Mesenchymal stem cell (in vitro differentiated cells and primary cell): ENCODE results near the gene SSBP2.

ENCODE experiments used
- DNase-seq: peaks from one replicate; pipeline ENCODE4 v3.0.0-alpha.2; 2013
- H2AFZ ChIP-seq: one replicate; pipeline ENCODE4 v1.6.1; 2013; ENCODE audit warnings: low read depth, mild to moderate bottlenecking, control low read depth, inconsistent platforms, low read length, moderate library complexity
- H2AK5ac ChIP-seq: 2 replicates; pipeline ENCODE4 v1.6.1; 2013; ENCODE audit warnings: low read length, moderate library complexity, mild to moderate bottlenecking, inconsistent platforms; ENCODE audit not compliant: severe bottlenecking
- H2BK120ac ChIP-seq: one replicate; pipeline ENCODE4 v1.6.1; 2013; ENCODE audit warnings: low read depth, mild to moderate bottlenecking, inconsistent platforms, low read length, moderate library complexity
- H2BK12ac ChIP-seq, 2 experiments: one replicate each; pipeline ENCODE4 v1.6.1; 2013; ENCODE audit warnings: inconsistent platforms in 2 of 2, low read length in 2 of 2, mild to moderate bottlenecking in 2 of 2, moderate library complexity in 2 of 2, control low read depth in 1 of 2
- H2BK15ac ChIP-seq: one replicate; pipeline ENCODE4 v1.6.1; 2013; ENCODE audit warnings: mild to moderate bottlenecking, low read depth, inconsistent platforms; ENCODE audit not compliant: poor library complexity, severe bottlenecking
- H2BK5ac ChIP-seq: 2 replicates; pipeline ENCODE4 v1.6.1; 2013; ENCODE audit warnings: low read depth, mild to moderate bottlenecking, low read length, control low read depth, inconsistent platforms; ENCODE audit not compliant: poor library complexity, severe bottlenecking
- H3K14ac ChIP-seq, 2 experiments: one replicate each; pipeline ENCODE4 v1.6.1; 2013; ENCODE audit warnings: inconsistent platforms in 2 of 2, low read length in 2 of 2, control low read depth in 1 of 2, mild to moderate bottlenecking in 1 of 2, moderate library complexity in 1 of 2
- H3K18ac ChIP-seq, 2 experiments: one replicate each; pipeline ENCODE4 v1.6.1; 2013; ENCODE audit warnings: inconsistent platforms in 2 of 2, low read length in 2 of 2, control low read depth in 1 of 2, low read depth in 1 of 2, mild to moderate bottlenecking in 1 of 2
- H3K23ac ChIP-seq, 2 experiments: one replicate each; pipeline ENCODE4 v1.6.1; 2013; ENCODE audit warnings: inconsistent platforms in 2 of 2, low read length in 2 of 2, mild to moderate bottlenecking in 2 of 2, moderate library complexity in 2 of 2, control low read depth in 1 of 2
- H3K27ac ChIP-seq: 2 replicates; pipeline ENCODE4 v1.5.1; 2013; ENCODE audit warnings: mild to moderate bottlenecking, moderate library complexity, low read length, control low read depth, inconsistent platforms; ENCODE audit not compliant: poor library complexity, severe bottlenecking
- H3K27me3 ChIP-seq, 2 experiments: 2 replicates each; pipeline versions ENCODE4 v1.6.1 to v1.7.0; 2013; ENCODE audit warnings: low read length in 2 of 2, mild to moderate bottlenecking in 2 of 2, moderate library complexity in 2 of 2, control low read depth in 1 of 2, inconsistent platforms in 1 of 2; ENCODE audit not compliant: control insufficient read depth in 1 of 2, insufficient read depth in 1 of 2
- H3K36me3 ChIP-seq, 2 experiments: 2 replicates each; pipeline versions ENCODE4 v1.6.1 to v1.7.0; 2013; ENCODE audit warnings: low read length in 2 of 2, control low read depth in 1 of 2, inconsistent platforms in 1 of 2, low read depth in 1 of 2, mild to moderate bottlenecking in 1 of 2; ENCODE audit not compliant: insufficient read depth in 2 of 2, control insufficient read depth in 1 of 2
- H3K4ac ChIP-seq, 2 experiments: one replicate each; pipeline ENCODE4 v1.6.1; 2013; ENCODE audit warnings: inconsistent platforms in 2 of 2, low read length in 2 of 2, mild to moderate bottlenecking in 2 of 2, moderate library complexity in 2 of 2, control low read depth in 1 of 2, low read depth in 1 of 2
- H3K4me1 ChIP-seq: 2 replicates; pipeline ENCODE4 v1.6.1; 2013; ENCODE audit warnings: low read depth, low read length, control low read depth; ENCODE audit not compliant: control insufficient read depth, insufficient read depth
- H3K4me2 ChIP-seq: 2 replicates; pipeline ENCODE4 v1.6.1; 2013; ENCODE audit warnings: low read length, mild to moderate bottlenecking, inconsistent platforms; ENCODE audit not compliant: poor library complexity, severe bottlenecking
- H3K4me3 ChIP-seq, 2 experiments: 2 replicates each; pipeline versions ENCODE4 v1.5.1 to v1.7.0; 2013; ENCODE audit warnings: low read length in 2 of 2, mild to moderate bottlenecking in 2 of 2, control low read depth in 1 of 2, low read depth in 1 of 2; ENCODE audit not compliant: insufficient read depth in 1 of 2
- H3K79me1 ChIP-seq: replicated peaks from 2 replicates; pipeline ENCODE4 v1.6.1; 2013; ENCODE audit warnings: mild to moderate bottlenecking, control low read depth, low read length, inconsistent platforms; ENCODE audit not compliant: poor library complexity, severe bottlenecking
- H3K9ac ChIP-seq: 2 replicates; pipeline ENCODE4 v1.7.0; 2013; ENCODE audit warnings: mild to moderate bottlenecking, low read length, moderate library complexity
- H3K9me3 ChIP-seq: 2 replicates; pipeline ENCODE4 v1.7.0; 2013; ENCODE audit warnings: mild to moderate bottlenecking, low read length; ENCODE audit not compliant: control insufficient read depth
- H4K8ac ChIP-seq: one replicate; pipeline ENCODE4 v1.6.1; 2013; ENCODE audit warnings: inconsistent platforms, mild to moderate bottlenecking, low read length, moderate library complexity
- H4K91ac ChIP-seq: one replicate; pipeline ENCODE4 v1.6.1; 2013; ENCODE audit warnings: mild to moderate bottlenecking, low read length, inconsistent platforms
- WGBS: methylation state at CpG from one replicate; pipeline ENCODE4 v1.1.7; 2013; ENCODE audit warnings: mixed read lengths; 5-methylcytosine and 5-hydroxymethylcytosine counted together

Gene SSBP2

DNA sequence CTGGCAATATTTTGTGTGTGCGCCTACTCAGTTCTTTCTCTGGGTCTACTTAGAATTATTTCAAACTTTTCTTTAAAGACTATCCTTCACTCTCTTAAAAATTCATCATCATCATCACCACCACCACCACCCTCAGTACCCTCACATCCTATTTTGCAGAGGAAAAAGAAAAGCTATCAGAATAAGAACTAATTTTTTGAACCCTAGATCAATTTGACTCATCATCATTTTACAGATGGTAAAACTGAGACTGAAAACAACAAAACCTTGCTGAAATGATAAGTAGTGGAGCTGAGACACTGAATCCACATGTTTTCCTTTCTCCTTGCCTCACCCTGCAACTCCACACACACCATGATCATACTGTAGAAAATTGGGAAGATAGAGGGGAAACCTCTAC lies 119.3 kb downstream of the SSBP2 start:
- no peak overlapping the region for H3K9ac ChIP-seq
- no peaks in the 10 kb centered on the region for H3K4me1 ChIP-seq
- H3K36me3 ChIP-seq = peaks cover 0 to 27% of the 10 kb centered on the region in 2 experiments
- no peaks in the 10 kb centered on the region for H3K9me3 ChIP-seq
- H3K23ac ChIP-seq = no peak overlapping the region
- no peak overlapping the region for H2AFZ ChIP-seq
- H3K14ac ChIP-seq = no peak overlapping the region
- H2BK15ac ChIP-seq = no peak overlapping the region
- H3K79me1 ChIP-seq = peaks cover 2% of the 10 kb centered on the region
- no peak overlapping the region for H2BK120ac ChIP-seq
- no peak overlapping the region for H3K4me2 ChIP-seq
- H2BK5ac ChIP-seq = no peak overlapping the region
- H2BK12ac ChIP-seq = no peak overlapping the region
- DNase-seq = no peak
- H3K4ac ChIP-seq = no peak overlapping the region
- H4K91ac ChIP-seq = no peak overlapping the region
- no peaks in the 10 kb centered on the region for H3K27me3 ChIP-seq
- no peak overlapping the region for H2AK5ac ChIP-seq
- WGBS = 100% methylated on average over 1 of the region's 1 CpG
- H3K27ac ChIP-seq = no peak overlapping the region
- H4K8ac ChIP-seq = no peak overlapping the region
- no peak overlapping the region for H3K4me3 ChIP-seq
- H3K18ac ChIP-seq = no peak overlapping the region

DNA sequence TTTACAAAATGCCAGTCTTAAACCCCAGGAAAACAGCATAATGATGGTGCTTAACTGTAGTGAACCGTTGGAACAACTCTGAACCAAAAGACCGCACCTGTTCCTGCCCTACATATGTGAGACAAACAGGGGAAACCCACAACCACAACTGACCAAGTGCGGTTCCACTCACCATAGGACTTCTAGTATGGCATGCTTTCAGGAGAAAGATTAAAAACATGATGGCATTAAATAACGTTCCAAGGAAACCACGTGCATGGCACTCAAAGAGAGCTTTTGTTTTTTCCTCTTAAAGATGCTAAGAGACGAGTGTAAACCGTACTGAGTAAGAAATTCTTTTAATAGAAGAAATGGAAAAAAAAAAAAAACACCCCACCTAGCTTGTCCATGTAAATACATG lies 119.8 kb downstream of the SSBP2 start:
- Histone ChIP-seq H3K36me3 (peaks cover 0 to 26% of the 10 kb centered on the region in 2 experiments), H2BK5ac (no peak overlapping the region), H2BK15ac (no peak overlapping the region), H3K18ac (no peak overlapping the region), H4K8ac (no peak overlapping the region), H2AFZ (no peak overlapping the region), H3K14ac (no peak overlapping the region), H3K9ac (no peak overlapping the region), H4K91ac (no peak overlapping the region), H3K79me1 (peaks cover 2% of the 10 kb centered on the region), H2BK12ac (no peak overlapping the region), H3K4ac (no peak overlapping the region), H3K4me1 (no peaks in the 10 kb centered on the region), H2AK5ac (no peak overlapping the region), H3K27ac (no peak overlapping the region), H3K23ac (no peak overlapping the region), H3K4me2 (no peak overlapping the region), H3K27me3 (no peaks in the 10 kb centered on the region), H3K4me3 (no peak overlapping the region), H2BK120ac (no peak overlapping the region), H3K9me3 (no peaks in the 10 kb centered on the region)
- 96% methylated on average over 5 of the region's 7 CpGs for WGBS
- no peak for DNase-seq

DNA sequence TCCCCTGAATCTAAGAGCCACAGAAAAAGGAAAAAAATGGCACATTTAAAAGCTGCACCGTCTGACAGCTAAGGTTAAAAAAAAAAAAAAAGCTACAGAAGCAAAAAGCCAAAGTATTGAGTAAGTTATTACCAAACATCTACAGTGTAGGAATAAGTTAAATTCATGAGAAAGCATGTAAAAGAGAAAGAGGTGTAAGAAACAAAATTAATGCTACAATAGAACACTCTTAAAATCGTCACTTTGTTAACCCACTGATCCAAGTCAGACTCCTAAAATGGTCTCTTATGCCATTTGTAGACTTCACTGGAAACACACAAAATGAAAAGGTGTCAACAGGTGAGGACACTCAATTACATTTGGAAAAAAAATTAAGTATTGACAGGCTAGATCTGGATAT lies 120.2 kb downstream of the SSBP2 start:
- no peak overlapping the region for H2AFZ ChIP-seq
- no peaks in the 10 kb centered on the region for H3K9me3 ChIP-seq
- H3K4ac ChIP-seq = no peak overlapping the region
- H3K23ac ChIP-seq = no peak overlapping the region
- no peak overlapping the region for H2BK5ac ChIP-seq
- peaks cover 2% of the 10 kb centered on the region for H3K79me1 ChIP-seq
- H3K27me3 ChIP-seq = no peaks in the 10 kb centered on the region
- no CpG with 5 or more reads among the region's 2 CpGs for WGBS
- H3K4me2 ChIP-seq = no peak overlapping the region
- H2BK120ac ChIP-seq = no peak overlapping the region
- H3K27ac ChIP-seq = no peak overlapping the region
- no peak overlapping the region for H2AK5ac ChIP-seq
- H3K18ac ChIP-seq = no peak overlapping the region
- no peak overlapping the region for H4K8ac ChIP-seq
- no peak overlapping the region for H3K14ac ChIP-seq
- peaks cover 0 to 22% of the 10 kb centered on the region in 2 experiments for H3K36me3 ChIP-seq
- no peaks in the 10 kb centered on the region for H3K4me1 ChIP-seq
- H2BK15ac ChIP-seq = no peak overlapping the region
- no peak overlapping the region for H4K91ac ChIP-seq
- no peak overlapping the region for H3K9ac ChIP-seq
- no peak overlapping the region for H3K4me3 ChIP-seq
- DNase-seq = no peak
- no peak overlapping the region for H2BK12ac ChIP-seq

DNA sequence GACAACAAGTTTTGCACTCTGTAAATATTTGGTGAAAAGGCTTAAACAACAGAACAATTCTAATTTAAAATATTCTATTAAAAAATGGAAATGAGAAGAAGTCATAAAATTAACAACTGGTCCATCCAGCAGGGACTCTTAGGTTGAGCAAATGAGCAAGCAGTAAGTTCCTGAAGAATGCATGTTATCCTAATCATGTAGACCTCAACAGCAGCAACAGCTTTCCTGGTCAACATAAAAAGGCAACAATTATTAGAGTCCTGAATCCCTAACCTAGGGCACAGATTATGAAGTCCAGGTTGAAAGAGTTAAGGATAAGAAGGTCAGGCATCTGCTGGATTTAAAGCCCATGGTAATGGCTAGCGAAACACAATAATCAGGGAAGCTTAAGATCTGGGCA lies 120.9 kb downstream of the SSBP2 start:
- H2BK15ac ChIP-seq = no peak overlapping the region
- H3K4me2 ChIP-seq = no peak overlapping the region
- H4K8ac ChIP-seq = no peak overlapping the region
- no peak overlapping the region for H3K18ac ChIP-seq
- no peak for DNase-seq
- H4K91ac ChIP-seq = no peak overlapping the region
- no peak overlapping the region for H2AFZ ChIP-seq
- H3K27me3 ChIP-seq = no peaks in the 10 kb centered on the region
- no peak overlapping the region for H2BK120ac ChIP-seq
- peaks cover 0 to 18% of the 10 kb centered on the region in 2 experiments for H3K36me3 ChIP-seq
- no peak overlapping the region for H2BK12ac ChIP-seq
- H2BK5ac ChIP-seq = no peak overlapping the region
- peaks cover 3% of the 10 kb centered on the region for H3K79me1 ChIP-seq
- no peak overlapping the region for H3K14ac ChIP-seq
- H3K4ac ChIP-seq = no peak overlapping the region
- H3K23ac ChIP-seq = no peak overlapping the region
- no peak overlapping the region for H2AK5ac ChIP-seq
- no peaks in the 10 kb centered on the region for H3K9me3 ChIP-seq
- H3K4me3 ChIP-seq = no peak overlapping the region
- H3K27ac ChIP-seq = no peak overlapping the region
- H3K9ac ChIP-seq = no peak overlapping the region
- no peaks in the 10 kb centered on the region for H3K4me1 ChIP-seq
- 90% methylated on average over 1 of the region's 1 CpG for WGBS
